CD4-positive, alpha-beta T cell treated with Interleukin-10 for 1 hour (primary cell): ENCODE data around the gene CCNI.
"Not testable (repeated sequence)": the region's sequence is repeated elsewhere in the genome, so short reads cannot be mapped to it uniquely, and the experiment has no call there.

Experiments
- DNase-seq: peaks from one replicate; pipeline ENCODE4 v3.0.0-alpha.2; 2020

CCNI gene

GRCh38 chr4:77037736-77038135, 38.1 kb downstream of the CCNI start:
- DNase-seq = no peak

GRCh38 chr4:77037168-77037567, 38.6 kb downstream of the CCNI start:
- DNase-seq = not testable (repeated sequence)

DNA sequence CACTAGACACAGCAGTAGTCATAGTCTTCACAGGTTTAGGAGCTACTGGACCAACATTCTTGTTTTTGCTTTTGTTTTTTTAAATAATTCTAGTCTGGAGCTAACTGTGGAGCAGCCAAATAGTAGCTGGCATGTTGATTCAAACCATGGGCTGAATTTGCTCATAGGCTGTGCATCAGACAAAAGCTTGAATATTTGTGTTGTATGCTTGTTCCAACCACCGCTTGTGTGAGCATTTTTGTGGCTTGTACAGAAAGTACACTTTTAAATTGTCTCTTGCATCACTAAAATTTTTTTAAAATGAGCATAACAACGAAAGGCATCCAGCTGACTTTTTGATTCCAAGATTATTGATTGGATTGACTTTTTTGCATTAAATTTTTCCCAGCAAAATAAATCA, 39.6 kb downstream of the CCNI start:
- no peak for DNase-seq

DNA sequence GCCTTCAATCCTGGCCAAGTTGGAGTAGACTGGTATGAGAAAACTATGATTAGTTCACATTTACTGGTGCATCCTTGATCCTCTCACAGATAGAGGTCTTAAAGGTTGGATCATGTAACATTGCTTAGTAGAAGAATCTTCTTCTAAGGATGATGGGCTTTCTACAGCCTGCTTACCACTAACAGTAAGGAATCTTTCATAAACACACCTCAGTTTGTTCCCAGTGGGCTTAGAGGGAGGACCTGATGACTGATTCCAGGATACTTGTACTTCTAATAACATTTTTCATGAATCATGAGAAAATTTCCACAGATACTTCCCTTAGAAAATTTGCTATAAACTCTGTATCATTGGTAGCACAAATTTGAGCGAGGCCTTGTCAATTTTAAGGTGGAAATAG, 40.6 kb downstream of the CCNI start:
- no peak for DNase-seq

DNA sequence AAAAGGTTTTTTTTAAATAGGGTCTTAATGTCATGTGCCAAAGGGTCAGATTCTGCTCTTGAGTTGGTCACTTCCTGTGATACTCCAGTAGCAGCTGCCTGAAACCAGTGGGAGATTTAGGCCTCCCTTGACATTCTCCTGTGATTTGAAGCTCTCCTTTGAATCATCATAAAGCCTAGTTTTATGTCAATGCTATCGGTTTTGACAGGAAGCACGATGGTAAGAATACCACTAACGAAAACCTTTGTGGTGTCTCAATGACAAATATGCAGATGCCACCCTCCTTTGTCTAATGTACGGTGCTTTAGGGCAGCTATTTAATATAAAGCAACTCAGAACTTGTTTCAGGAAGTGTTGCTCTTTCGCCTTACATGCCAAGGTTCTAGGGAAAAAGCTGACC, 44.2 kb downstream of the CCNI start:
- DNase-seq = peak; percentile 47

GRCh38 chr4:77029757-77030156, 46.0 kb downstream of the CCNI start:
- DNase-seq = not testable (repeated sequence)

- DNase-seq = no peak
Measured at GRCh38 chr4:77028246-77028645, 47.5 kb downstream of the CCNI start.

DNA sequence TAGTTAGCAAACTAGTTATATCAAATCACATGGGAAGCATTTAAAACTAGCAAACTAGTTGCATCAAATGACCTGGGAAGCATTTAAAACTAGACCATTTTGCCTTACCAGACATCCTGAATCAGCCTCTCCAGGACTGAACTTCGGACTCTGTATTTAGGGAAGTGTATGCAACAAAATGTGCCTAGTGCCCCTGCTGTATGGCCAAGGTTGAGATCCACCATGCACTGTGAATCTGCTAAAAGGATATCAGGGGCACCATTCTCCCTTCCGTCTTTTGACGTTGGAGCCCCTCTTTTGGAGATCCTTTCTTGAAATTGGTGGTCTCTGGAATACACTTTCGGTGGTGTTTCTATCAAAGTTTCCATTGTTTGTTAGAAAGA, 49.5 kb downstream of the CCNI start:
- DNase-seq = no peak

DNA sequence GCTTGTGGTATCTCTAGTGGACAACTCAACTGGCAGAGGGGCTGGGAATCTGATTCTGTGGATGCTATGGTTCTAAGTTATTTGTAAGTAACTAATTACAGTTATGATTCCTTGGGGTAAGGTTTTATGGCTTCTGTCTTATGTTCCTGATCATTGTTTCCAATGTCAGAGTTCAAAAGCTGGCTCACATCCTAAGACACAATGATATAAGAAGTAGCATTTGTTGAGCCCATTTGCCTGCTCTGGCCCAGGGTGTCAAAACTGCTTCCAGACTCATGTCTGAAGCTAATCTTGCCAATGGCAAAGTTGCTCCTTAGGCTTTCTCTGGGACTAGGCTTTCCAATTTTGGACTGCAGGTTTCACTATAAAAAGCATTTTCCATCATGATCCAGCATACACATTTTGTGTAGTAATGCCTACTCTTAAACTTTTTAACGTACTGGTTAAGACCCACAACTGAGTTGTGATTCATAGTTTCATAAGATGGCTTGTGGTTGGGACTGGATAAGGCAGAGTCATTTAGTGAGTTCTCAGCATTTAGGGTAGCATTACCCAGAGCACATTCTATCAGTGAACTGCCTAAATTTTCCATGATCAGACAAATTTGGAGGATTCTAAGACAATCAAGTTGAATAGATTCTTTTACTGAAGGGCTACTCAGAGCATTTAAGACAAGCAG, 50.0 kb downstream of the CCNI start:
- no peak for DNase-seq

GRCh38 chr4:77023920-77024319, 51.9 kb downstream of the CCNI start:
- DNase-seq = no peak

DNA sequence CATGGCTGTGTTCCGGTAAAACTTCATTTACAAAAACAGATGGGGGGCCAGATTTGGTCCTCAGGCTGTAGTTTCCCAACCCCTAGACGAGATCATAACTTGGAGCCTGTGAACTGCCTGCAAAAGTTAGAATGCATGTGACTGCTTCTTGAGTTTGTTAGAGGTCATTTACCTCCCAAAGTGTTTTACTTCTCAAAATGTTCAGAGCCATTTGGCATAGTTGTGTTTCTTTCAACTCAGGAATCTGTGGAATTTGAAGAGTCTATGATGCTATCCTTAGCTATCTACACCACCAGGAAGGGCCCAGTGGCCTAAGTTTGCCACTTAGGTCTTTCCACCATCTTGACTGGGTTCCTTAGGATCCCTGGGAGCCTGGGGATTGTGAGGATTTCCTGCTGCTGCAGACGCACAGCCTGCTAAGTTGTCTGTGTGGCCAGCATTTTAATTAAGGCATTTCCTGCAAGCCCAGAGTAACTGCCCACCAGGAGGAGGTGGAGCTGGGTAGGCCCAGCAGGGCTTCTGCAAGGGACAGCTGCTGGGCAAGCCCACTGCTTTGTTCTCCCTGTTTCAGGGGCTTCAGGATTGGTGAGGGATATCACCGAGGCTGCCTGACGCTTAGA, 53.1 kb downstream of the CCNI start:
- DNase-seq = no peak

DNA sequence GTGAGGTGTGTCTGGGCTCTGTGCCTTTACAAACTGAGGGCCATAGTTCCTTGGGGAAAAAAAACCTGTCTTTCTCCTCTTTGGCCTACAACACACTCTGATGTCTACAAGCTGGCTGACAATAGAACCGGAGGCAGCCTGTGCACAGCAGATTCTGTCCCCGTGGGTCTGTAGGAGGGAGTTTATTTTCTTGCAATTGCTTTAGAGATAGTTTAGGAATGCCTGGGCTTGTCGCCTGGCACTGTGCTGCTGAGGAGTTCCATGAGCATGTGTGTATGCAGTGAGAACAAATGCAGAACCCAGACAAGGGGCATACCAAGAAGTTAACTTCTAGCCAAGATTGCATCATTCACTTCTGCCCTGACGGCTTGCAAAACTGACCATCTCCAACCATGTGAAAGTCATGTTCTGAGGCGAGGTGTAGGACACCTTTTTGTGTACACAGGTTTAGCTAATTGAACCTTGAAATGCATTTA, 54.1 kb downstream of the CCNI start:
- no peak for DNase-seq

DNA sequence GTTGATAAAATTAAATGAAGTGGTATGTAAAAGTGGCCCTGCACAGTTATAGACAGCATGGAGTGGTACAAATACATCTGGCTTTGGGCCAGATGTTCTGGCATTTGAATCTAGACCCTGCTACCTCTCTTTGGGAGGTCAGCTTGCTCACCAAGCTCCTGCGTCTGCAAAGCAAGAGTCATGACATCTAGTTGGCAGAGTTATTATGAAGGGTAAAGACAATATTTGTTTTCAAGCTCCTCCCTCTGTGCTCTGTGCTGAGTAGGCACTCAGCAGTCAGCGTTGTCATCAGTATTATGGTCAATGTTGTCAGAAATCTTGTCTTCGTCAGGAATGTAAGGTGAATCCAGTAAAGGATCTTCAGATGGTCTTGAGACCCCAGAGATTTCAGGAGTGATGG, 55.8 kb downstream of the CCNI start:
- no peak for DNase-seq

DNA sequence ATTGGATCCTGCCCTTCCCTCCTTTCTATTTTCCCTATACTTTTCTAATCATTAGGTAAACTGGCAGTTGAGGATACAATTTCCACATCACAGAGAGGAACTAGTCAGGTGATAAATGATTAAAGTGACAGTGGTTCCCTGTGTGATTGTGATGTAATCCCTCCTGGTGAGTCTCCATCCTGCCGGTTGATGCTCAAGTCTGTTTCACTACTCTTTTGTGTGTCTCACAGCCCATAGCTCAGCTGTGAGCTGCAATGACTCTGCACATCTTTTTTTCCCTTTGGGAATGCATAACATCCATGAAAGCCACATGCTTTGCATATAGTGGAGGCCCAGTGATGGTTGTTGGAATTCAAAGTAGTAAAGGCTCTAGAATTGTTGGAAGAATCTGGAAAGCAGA, 60.4 kb downstream of the CCNI start:
- DNase-seq = no peak

GRCh38 chr4:77014256-77014655, 61.5 kb downstream of the CCNI start:
- DNase-seq = no peak

GRCh38 chr4:77012726-77013125, 63.1 kb downstream of the CCNI start:
- DNase-seq = no peak

GRCh38 chr4:77010841-77011354, 64.9 kb downstream of the CCNI start:
- no peak for DNase-seq

DNA sequence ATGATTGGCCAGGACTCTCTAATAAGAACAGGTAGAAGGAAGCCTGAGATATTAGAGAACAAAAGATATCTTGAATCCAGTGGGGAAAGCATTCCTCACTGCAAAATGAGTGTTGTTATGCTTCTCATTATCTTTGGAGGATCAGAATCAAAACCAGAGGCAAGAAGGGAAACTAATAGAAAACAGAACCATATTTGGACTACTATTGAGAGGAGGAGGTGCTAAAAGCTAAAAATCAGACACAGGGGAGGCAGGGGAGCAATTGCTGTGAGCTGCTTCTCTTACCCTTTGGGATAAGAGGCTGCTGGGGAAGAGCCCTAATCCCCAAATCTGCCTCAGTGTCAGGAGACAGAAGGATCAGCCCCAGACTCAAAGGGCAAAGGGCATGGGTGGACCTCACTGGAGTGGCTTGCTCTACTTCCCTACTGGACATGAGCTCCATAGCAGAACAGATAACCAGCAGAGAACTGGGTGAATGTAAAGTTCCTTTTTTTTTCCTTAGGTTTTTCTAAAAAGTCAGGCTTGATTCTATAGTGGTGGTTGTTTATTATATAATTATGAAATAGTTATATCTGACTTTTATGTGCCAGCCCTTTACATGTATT, 66.2 kb downstream of the CCNI start:
- DNase-seq = no peak

- DNase-seq = peak; percentile 60
Measured at GRCh38 chr4:77007358-77008230, 68.2 kb downstream of the CCNI start.

DNA sequence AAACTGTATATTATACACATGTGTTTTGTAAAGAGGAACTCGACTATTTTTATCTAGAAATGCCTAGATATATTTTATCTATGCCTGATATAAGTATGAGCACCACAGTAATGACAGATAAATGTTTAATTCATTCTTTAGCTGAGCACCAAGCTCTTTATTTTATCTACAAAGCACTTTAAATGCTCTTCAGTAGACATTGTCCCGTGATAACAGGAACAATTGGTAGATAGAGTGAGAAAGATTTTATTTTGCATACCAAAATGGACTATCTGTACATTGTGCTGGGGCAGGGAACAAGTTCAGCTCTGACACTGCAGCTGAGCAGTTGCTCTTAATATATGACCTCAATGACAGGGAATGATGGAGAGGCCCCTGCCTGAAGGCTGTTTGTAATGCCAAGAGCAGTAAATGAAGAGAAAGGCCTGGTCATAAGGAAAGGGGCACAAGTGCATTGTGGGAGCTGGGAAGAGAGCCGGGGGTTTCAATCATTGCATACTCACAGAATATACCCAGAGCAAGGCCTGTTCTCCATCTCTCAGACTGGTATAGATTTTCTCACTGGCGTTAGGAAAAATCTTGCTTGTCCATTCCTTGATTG, 68.9 kb downstream of the CCNI start:
- DNase-seq = no peak

GRCh38 chr4:77003400-77003799, 72.4 kb downstream of the CCNI start:
- DNase-seq = no peak

- DNase-seq = no peak
Measured at GRCh38 chr4:77002321-77003107, 73.3 kb downstream of the CCNI start.
